ENCODE data around the gene EDDM13.
"Not testable (repeated sequence)": the region's sequence is repeated elsewhere in the genome, so short reads cannot be mapped to it uniquely, and the experiment has no call there.

EDDM13 gene

DNA sequence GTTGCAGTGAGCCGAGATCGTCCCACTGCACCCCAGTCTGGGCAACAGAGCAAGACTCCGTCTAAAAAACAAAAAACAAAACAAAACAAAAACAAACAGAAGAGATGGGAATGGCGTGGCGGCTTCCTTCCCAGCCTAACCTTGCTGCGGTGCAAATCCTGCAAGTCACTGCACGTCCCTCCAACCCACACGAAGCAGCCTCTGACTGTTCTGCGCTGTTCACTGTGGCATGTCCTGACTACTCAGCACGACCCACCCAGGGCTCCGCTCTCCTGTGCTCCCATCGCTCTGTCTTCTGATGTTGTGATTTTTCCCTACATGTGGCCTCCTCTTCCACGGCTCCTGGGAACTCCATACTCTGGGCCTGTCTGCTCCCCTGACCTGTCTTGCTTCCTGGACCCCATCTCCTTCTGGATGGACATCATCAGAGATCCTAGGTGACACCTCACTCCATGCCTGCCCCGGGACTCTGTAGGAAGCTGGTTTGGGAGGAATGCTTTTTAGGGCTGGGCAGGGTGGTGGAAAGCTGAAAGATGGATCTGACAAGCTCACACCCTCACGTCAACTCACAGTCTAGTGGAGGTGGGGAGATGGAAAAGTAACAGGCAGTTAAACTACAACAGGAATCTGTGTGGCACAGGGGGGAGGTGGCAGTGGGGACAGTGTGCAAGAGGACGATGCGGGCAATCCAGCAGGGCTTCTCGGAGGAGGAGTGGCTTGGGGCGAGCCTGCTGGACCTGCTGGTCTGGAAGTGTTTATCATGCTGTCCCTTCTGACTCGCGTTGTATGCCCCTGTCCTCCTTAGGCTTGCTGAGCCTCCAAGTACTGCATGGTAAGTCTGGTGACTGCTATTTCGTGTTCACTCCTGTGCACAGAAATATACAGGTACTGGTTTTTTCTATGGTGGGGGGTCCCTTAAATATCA, 23.2 kb downstream of the EDDM13 start:
- DNase-seq, result no peak

GRCh38 chr19:56297010-56297409, 24.5 kb downstream of the EDDM13 start:
- no peak for DNase-seq

- no peak for DNase-seq
These were observed 27.1 kb downstream of the EDDM13 start for GRCh38 chr19:56299688-56300087.

- DNase-seq, result no peak
These were observed 28.6 kb downstream of the EDDM13 start for GRCh38 chr19:56301155-56301554.

DNA sequence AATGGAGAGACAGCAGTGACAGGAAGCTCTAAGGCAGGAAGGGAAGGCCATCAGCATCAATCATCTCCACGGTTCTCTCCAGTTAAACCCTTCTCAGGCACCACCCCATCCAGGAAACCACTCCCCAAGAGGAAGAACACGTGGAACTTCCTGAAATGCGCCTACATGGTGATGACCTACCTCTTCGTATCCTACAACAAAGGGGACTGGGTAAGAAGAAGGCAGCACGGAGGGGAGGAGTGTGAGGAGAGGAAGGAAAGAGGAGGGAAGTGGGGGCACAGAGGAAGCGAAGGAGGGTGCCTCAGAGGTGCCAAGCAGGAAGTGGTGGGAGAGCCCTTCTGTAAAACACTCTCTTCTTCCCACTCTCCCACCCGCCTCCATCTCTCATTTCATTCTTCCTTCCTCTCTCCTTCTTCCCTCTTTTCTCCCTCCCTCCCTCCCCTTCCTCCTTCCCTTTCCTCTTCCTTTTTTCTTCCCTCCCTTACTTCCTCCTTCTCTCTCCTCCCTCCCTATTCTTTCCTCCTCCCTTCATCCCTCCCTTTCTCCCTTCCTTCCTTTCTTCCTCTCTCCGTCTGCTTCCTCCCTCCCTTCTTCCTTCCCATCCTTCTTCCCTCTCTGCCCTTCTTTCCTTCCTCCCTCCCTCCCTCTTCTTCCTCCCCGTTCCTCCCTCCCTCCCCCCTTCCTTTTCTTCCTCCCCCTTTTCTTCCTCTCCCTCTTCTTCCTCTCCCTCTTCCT, 29.5 kb downstream of the EDDM13 start:
- no peak for DNase-seq

DNA sequence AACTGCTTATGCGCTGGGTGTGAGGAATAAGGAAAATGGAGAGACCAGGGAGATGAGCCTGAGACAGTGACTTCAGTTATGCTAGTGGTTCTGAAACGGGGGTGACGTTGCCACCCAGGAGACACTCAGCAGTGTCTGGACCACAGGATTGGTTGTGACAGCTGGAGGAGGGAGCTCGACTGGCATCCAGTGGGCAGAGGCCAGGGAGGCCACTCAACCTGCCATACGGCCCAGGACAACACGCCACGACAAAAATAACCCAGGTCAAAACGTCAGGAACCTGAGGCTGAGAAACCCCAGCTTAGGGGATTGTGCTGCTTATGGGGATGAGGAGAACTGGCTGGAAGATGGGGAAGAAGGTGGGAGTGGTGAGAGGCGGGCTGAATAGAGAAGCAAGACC, 31.7 kb downstream of the EDDM13 start:
- no peak for DNase-seq

GRCh38 chr19:56306016-56306415, 33.5 kb downstream of the EDDM13 start:
- DNase-seq, result no peak

DNA sequence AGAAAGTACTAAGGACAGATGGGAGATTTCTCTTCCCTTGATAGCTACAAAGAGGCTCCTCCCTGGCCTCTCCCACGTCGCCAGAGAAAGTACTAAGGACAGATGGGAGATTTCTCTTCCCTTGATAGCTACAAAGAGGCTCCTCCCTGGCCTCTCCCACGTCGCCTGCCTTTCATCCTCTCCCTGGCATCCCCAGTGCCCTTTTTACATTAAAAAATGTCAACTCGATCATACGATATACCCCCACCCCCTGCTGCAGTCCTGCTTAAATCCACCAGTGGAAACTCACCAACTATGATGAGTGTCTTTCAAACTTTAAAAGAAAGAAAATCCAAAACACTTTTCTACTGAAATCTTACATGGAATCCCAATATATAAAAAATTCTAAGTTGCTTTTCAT, 34.5 kb downstream of the EDDM13 start:
- not testable (repeated sequence) for DNase-seq

- DNase-seq, result no peak
These were observed 36.2 kb downstream of the EDDM13 start for GRCh38 chr19:56308792-56309191.

DNA sequence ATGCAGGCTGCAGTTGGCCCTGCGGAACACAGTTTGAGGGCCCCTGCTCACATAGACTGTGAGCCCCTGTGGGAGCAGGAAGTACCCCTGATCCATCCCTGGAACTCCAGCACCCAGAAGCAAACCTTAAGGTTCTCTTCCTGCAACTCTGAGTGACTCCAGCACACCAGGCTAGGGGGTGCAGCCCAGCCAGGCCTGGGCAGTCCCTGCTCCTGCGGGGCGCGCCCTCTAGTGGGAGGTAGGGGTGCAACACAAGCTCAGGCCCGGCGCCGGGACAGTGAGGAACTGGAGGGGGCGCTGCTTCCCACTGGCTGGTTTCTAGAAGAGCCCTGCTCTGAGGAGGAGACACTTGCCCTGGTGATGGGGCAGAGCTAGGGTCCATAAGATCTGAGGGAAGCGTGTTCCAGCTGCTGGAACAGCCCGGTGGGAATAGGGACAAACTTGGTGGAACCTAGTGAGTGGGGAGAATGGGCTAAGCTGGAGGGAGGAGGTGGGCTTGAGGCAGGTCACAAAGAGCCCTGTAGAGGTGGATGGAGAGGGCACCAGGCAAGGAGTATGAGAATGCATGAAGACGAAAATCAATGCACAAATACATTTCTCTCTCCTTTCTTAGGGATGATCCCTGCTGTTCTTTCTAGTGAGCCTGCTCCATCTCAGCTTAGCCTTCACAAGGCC, 37.1 kb downstream of the EDDM13 start:
- peak; percentile 3 for DNase-seq

DNA sequence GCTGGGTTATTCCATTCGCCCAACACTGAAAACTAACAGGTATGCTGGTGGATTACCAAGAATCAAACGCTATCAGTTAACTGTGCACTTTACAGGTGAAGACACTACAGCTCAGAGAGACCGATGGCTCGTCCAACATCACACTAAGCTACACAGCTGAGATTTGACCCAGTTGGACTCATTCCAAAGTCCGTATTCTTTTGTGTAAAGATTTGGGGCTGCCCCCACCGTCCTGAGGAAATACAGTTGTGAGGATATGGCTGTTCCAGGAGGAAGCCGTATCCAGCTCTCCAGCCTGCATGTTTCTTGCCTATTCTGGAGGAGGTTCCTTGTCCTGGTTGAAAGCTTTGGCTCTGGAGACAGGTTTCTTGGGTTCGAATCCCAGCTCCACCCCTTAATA, 37.9 kb downstream of the EDDM13 start:
- DNase-seq, result no peak

DNA sequence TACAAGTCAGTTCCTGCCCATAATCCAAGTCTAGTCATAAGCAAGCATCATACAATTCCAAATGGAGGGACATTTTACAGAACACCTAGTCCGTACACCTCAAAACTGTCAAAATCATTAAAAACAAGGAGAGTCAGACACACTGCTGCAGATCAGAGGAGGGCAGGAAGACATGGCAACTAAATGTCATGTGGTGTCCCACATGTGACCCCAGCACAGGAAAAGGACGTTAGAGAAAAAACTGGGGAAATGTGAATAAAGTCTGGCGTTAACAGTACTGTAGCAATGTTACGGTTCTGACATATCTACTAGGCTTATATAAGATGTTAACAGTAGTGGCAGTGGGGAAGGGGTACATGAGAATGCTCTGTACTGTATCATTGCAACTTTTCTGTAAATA, 39.8 kb downstream of the EDDM13 start:
- DNase-seq, result no peak

DNA sequence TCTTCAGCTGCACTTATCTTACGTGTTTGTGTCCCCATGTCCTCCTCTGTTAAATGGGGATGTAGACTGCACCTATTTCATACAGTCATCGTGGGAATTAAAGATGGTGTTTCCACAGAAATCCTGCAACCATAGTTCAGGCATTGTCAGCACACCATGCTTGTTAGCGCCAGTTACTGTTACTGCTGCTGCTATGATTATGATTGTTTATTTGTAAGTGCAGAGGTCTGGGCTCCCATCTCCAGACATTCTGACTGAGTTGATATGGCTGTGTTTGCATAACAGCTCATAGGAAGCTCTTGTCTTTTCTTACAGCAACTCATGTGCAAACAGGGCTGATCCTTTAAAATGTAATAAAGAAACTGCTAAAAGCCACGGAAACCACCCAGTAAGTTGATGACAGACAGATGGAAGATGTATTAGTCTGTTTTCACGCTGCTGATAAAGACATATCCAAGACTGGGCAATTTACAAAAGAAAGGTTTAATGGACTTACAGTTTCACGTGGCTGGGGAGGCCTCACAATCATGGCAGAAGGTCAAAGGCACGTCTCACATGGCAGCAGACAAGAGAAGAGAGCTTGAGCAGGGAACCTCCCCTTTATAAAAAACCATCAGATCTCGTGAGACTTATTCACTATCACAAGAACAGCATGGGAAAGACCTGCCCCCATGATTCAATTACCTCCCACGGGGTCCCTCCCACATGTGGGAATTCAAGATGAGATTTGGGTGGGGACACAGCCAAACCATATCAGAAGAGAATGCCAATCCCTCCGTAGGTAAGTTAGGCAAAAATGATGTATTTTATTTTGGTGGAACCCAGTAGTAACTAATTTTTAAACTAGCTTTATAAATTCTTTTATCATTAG, 40.5 kb downstream of the EDDM13 start:
- DNase-seq, result no peak

GRCh38 chr19:56314018-56314380, 41.5 kb downstream of the EDDM13 start:
- DNase-seq, result peak; percentile 28

DNA sequence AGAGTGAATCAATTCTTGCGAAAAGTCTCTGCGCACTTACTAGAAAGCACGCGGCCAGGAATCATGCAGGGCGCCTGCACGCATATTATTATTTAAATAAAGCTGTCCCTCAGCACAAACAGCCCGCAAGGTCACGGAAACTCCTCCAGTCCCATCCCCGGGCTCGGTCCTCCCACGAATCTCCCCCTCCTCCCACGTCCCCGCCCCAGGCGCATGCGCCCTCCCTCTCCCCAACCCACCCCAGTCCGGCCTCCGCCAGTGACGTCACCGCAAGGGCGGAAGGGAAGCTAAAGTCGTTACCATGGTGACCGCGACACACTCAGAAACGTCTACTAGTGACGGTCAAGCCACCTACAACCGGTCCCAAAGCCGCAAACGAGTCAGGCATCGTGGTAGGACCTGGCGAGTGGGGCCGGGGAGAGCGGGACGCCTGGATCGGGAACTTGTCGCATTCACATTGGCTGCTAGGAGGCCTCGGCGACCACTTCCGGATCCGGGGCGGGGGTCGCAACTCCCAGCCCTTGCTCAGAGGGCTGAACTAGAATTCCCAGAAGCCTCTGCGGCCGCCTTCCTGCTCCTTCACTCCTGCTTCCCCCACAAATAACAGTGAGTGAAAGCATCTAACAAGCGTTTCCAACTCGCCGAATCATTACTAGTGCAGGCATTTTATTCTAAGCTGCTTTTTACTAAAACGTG, 42.0 kb downstream of the EDDM13 start, which contains the start of gene ZSCAN5A:
ZSCAN5A (minus strand) TSS at position 459 of the 696 bp plus-strand sequence. CDS start 89,793 bp downstream, outside the sequence.
- peak; percentile 90 for DNase-seq

DNA sequence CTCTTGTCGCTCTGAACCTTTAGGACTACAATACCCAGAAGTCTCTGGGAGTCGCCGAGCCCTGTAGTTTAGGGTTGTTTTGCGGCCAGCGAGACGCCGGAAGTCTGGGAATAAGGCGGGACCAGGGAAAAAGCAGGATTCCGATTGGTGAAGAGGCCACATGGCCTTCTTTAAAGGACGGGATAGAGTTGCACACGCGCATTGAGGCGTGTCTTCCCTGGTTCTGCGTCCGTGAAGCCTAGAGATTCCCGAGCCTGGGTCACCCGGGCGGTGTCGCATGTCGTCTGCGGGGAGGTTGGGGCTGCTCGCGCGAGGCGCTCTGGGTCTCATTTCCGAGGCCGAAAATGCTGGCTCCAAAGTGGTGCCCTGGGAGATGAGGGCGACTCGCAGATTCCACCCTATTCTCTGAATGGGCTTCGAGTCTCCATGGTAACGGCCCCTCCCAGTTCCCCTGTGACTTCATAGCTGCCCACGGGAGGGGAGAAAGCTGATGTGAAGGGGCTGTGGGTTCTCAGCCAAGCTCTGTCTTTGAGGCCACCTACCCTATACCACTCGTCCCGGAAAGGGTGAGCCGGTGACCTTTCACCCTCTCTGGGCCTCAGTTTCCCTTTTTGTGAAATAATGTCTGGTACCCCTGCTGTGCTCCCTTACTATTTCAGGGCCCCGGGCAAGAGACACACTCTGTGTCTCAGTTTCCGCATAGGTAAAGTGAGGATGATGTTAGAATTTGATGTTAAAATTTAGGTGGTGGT, 42.7 kb downstream of the EDDM13 start:
- DNase-seq, result peak; percentile 94

GRCh38 chr19:56316728-56317127, 44.2 kb downstream of the EDDM13 start:
- no peak for DNase-seq

DNA sequence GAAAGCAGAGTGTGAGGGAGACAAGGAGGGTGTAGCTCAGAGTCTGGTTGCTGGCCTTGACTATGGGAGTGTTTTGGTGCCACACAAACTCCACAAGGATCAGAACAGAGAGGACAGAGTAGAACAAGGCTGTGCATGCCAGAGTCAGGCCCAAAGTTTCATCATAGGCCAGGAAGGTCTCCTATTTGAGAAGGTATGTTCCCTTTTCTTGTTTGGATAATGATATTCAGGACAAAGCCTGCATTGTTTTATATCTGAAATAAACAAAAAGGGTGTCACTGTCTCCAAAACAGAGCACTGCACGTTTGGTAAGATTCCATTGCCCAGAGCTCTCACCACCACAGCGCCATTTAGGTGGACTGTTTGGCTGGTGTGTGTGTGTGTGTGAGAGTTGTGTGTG, 45.2 kb downstream of the EDDM13 start:
- no peak for DNase-seq

- DNase-seq, result no peak
These were observed 47.4 kb downstream of the EDDM13 start for GRCh38 chr19:56319991-56320390.

DNA sequence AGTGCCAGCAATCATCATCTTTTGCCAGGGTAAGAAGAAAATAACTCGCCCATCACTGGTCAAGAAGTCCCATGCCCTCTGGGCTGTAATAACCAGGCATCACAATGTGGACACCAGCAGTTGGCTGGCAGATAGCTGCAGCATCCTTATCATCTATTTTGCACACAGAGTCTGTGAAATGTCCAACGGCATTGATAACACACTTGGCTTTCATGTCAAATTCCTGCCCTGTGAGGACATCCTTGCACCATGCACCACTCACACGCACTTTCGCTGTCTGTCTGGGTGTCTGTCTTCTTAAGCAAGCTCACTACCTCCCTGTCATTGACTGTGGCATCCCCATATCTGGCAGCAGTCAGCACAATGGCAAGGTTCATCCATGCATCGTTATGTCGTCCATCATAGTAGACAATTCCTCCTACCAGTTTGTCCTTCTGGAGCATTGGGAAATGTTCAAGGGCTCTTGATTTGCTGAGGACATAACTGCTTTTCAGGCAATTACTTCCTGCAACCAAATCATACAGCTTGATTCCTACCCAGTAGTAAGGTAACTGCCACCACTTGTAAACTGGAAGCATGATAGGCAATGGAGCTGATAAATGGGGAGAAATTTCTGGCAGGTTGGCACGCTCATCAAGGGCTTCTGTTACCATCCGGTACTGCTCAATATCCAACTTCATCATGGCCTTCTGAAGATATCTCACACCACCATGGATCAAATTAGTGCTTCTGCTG, 48.9 kb downstream of the EDDM13 start:
- DNase-seq, result no peak

Data from NCI-H345 (cell line).